HCT116 (cell line): ENCODE results near the gene PRR20A.

ENCODE experiments used
- CBX3 ChIP-seq: IDR thresholded peaks from 2 replicates; pipeline ENCODE4 v1.6.1; 2012; ENCODE audit warnings: low read depth
- CEBPB ChIP-seq: IDR thresholded peaks from 2 replicates; pipeline ENCODE4 v1.6.1; 2012; ENCODE audit warnings: low read depth
- CTCF ChIP-seq, 3 experiments: fragments of 200-600 bp in 1 of 3; sonication (generic) in 1 of 3; IDR thresholded peaks in 2 of 3; conservative IDR thresholded peaks in 1 of 3; 2 replicates each; pipeline ENCODE4 v1.5.1; 2012 to 2017; ENCODE audit warnings: low read depth in 2 of 3, low read length in 2 of 3, antibody characterized with exemption in 1 of 3, borderline replicate concordance in 1 of 3, control low read depth in 1 of 3, mild to moderate bottlenecking in 1 of 3, mixed read lengths in 1 of 3, mixed run types in 1 of 3, moderate library complexity in 1 of 3; ENCODE audit not compliant: insufficient read depth in 1 of 3
- EZH2 ChIP-seq: fragments of 200-600 bp; sonication (generic); IDR thresholded peaks from 2 replicates; pipeline ENCODE4 v1.6.1; 2017; ENCODE audit warnings: antibody characterized with exemption, mixed run types
- EZH2phosphoT487 ChIP-seq: fragments of 200-600 bp; IDR thresholded peaks from 2 replicates; pipeline ENCODE4 v1.6.1; 2018; ENCODE audit warnings: antibody characterized with exemption, borderline replicate concordance
- MAX ChIP-seq: IDR thresholded peaks from 2 replicates; pipeline ENCODE4 v1.6.1; 2012
- POLR2A ChIP-seq: IDR thresholded peaks from 2 replicates; pipeline ENCODE4 v1.7.0; 2011; ENCODE audit warnings: borderline replicate concordance; ENCODE audit not compliant: insufficient read depth, insufficient read length; ENCODE audit errors: extremely low read depth
- POLR2AphosphoS5 ChIP-seq: IDR thresholded peaks from 2 replicates; pipeline ENCODE4 v1.6.1; 2011; ENCODE audit warnings: mild to moderate bottlenecking, low read depth, low read length, moderate library complexity
- REST ChIP-seq: IDR thresholded peaks from 2 replicates; pipeline ENCODE4 v1.6.1; 2012; ENCODE audit warnings: low read depth
- SIN3A ChIP-seq: IDR thresholded peaks from 2 replicates; pipeline ENCODE4 v1.6.1; 2012; ENCODE audit warnings: low read depth
- SRF ChIP-seq: IDR thresholded peaks from 2 replicates; pipeline ENCODE4 v1.6.1; 2012; ENCODE audit warnings: low read depth
- TCF7L2 ChIP-seq: IDR thresholded peaks from 2 replicates; pipeline ENCODE4 v1.7.0; 2011; ENCODE audit warnings: borderline replicate concordance, inconsistent platforms; ENCODE audit not compliant: insufficient read depth, insufficient read length; ENCODE audit errors: extremely low read depth
- ZFX ChIP-seq: fragments of 450-650 bp; IDR thresholded peaks from 2 replicates; pipeline ENCODE4 v1.6.1; 2017
- ZNF274 ChIP-seq: fragments of 200-500 bp; sonication (Bioruptor generic); IDR thresholded peaks from 2 replicates; pipeline ENCODE4 v1.6.1; 2014; ENCODE audit warnings: mild to moderate bottlenecking, low read depth, low read length, inconsistent platforms

- no peak for TF ChIP-seq CTCF (IDR thresholded peaks at IDR 0.05 in 2 of 3, conservative IDR thresholded peaks at IDR 0.05 in 1 of 3; ENCODE audit: borderline replicate concordance in 1 of 3, insufficient read depth in 1 of 3, low read depth in 2 of 3, low read length in 2 of 3)
- TF ChIP-seq EZH2phosphoT487, result no peak
- no peak for TF ChIP-seq REST
- TF ChIP-seq POLR2AphosphoS5, result no peak
- TF ChIP-seq CBX3, result no peak
- TF ChIP-seq CEBPB, result no peak
- no peak for TF ChIP-seq SIN3A
- no peak for TF ChIP-seq POLR2A
- no peak for TF ChIP-seq EZH2
- TF ChIP-seq ZFX, result no peak
- no peak for TF ChIP-seq ZNF274
- no peak for TF ChIP-seq TCF7L2
- no peak for TF ChIP-seq SRF
- no peak for TF ChIP-seq MAX
Measured at GRCh38 chr13:57191667-57192066, 50.9 kb downstream of the PRR20A start.
